Astrocyte of the spinal cord (primary cell): ENCODE data around the gene RSPH9.

ENCODE experiments used
- DNase-seq: peaks from one replicate; pipeline ENCODE4 v3.0.0; 2011; ENCODE audit warnings: low read depth, low spot score
- H3K4me3 ChIP-seq: 2 replicates; pipeline ENCODE4 v1.5.1; 2011; ENCODE audit warnings: low read depth, mild to moderate bottlenecking, low read length, moderate library complexity
- CTCF ChIP-seq: IDR thresholded peaks from 2 replicates; pipeline ENCODE4 v1.5.1; 2012; ENCODE audit warnings: low read depth, mild to moderate bottlenecking, low read length, inconsistent platforms
- in situ Hi-C: cut with HindIII; loops from 2 replicates; pipeline ENCODE4 v1.10.0; 2017; ENCODE audit warnings: low sequenced_read_pairs

The RSPH9 gene

GRCh38 chr6:43671801-43672690 lies 27.2 kb downstream of the RSPH9 start:
- TF ChIP-seq CTCF, result no peak
- DNase-seq, result no peak
- in situ Hi-C loops, result no loop called here
- H3K4me3 ChIP-seq, result no peak overlapping the region

GRCh38 chr6:43673444-43674084 lies 28.7 kb downstream of the RSPH9 start:
- in situ Hi-C loops, result no loop called here
- no peak overlapping the region for H3K4me3 ChIP-seq
- TF ChIP-seq CTCF, result no peak
- no peak for DNase-seq

GRCh38 chr6:43674291-43674690 lies 29.5 kb downstream of the RSPH9 start:
- no peak overlapping the region for H3K4me3 ChIP-seq
- in situ Hi-C loops, result no loop called here
- TF ChIP-seq CTCF, result no peak
- no peak for DNase-seq

- TF ChIP-seq CTCF, result no peak
- in situ Hi-C loops, result no loop called here
- H3K4me3 ChIP-seq, result no peak overlapping the region
- no peak for DNase-seq
These were observed 30.1 kb downstream of the RSPH9 start for GRCh38 chr6:43674921-43675320.

GRCh38 chr6:43676962-43677606 lies 32.2 kb downstream of the RSPH9 start:
- no peak for DNase-seq
- H3K4me3 ChIP-seq, result no peak overlapping the region
- in situ Hi-C loops, result no loop called here
- TF ChIP-seq CTCF, result no peak

- in situ Hi-C loops, result no loop called here
- no peak overlapping the region for H3K4me3 ChIP-seq
- no peak for TF ChIP-seq CTCF
These were observed 32.9 kb downstream of the RSPH9 start for GRCh38 chr6:43677759-43678158.

More at GRCh38 chr6:43677759-43678158, 32.9 kb downstream of the RSPH9 start:
- DNase-seq, result no peak
